ENCODE results near the gene ATP11C. TPM values are rescaled to one million over a fixed set of nuclear protein-coding genes. Genes with fewer than 3 reads are reported as not detected.

ATP11C gene
- total RNA-seq, 1 donor from 2014 or later = 78.1 TPM

DNA sequence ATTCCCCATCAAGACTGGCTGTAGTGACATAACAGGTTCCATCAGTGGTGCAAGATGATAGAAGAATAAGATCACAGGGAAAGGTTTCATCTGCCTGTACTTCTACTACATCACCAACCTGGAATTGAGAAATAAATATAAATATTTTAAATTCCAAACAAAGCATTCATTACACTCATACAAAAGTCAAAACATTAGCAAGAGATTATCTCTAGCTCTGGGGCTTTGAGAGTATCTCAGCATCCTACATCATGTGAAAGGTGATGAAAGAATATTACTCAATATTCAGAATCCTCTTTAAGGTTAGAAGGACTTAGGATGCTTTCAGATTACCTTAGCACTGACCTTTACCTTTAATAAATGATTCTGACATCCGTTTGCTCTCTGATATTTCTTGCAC lies 128.4 kb downstream of the ATP11C start:
- DNase-seq (ENCODE audit: low read depth in 2 of 2) = no peak

DNA sequence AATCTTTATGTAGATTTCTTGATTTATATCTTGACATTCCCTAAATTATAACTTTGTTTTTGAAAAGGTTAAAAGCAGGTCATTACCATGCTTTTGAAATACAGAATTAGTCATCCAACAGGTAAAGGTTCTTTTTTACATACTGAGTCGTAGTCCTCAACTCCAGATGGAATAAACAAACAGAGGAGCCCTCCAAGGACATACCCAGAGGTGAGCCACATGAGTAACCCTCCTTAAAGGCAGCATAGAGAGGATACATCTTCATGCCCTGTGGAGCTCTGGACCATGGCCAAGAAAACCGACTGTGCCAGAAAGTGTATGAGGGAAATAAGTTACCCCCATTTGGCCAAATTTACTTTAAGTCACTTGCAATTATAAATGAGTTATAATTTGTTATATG lies 129.6 kb downstream of the ATP11C start:
- no peak for DNase-seq (ENCODE audit: low read depth in 2 of 2)

- DNase-seq (ENCODE audit: low read depth in 2 of 2) = no peak
Measured at GRCh38 chrX:139802048-139802447, 130.8 kb downstream of the ATP11C start.

DNA sequence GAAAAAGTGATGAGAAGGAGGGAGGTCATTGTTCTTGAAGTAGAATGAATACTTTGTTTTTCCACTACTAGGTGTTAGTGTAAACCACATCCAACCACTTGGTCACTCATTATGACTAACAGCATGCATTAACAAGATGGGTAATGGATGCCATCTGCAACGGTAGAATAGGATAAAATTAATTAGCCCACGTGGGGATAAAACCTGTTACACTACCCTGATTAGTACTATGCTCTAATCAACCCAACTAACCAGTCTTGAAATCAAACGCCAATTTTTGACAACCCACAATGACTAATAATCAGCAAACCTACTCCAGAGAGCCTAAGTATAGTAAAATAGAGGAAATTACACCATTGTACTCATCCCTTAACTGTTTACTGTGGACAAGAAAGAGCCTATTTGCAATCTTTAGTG lies 131.4 kb downstream of the ATP11C start:
- DNase-seq (ENCODE audit: low read depth in 2 of 2) = no peak

DNA sequence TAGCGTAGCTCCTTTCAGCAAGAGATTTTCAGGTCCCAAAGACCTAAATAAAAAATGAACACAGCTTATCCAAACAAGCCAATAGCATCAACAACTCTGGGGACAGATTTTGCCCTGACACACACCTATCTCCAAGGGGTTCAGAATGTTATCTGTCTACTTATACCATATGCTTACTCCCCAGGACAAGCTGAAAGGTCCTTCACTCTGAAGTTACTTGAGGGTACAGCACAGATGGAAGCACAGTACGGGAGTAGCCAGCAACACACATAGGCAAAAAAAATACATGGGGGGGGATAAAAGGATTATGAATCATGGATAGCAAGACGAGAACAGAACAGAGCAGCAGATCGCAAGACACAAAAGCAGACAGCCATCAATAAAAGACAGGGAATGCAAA lies 134.2 kb downstream of the ATP11C start:
- DNase-seq (ENCODE audit: low read depth in 2 of 2) = no peak

- no peak for DNase-seq (ENCODE audit: low read depth in 2 of 2)
Measured at GRCh38 chrX:139795196-139795595, 137.7 kb downstream of the ATP11C start.

GRCh38 chrX:139787601-139788000 lies 145.3 kb downstream of the ATP11C start:
- no peak for DNase-seq (ENCODE audit: low read depth in 2 of 2)

GRCh38 chrX:139784807-139785206 lies 148.0 kb downstream of the ATP11C start:
- no peak for DNase-seq (ENCODE audit: low read depth in 2 of 2)

GRCh38 chrX:139783959-139784358 lies 148.9 kb downstream of the ATP11C start:
- no peak for DNase-seq (ENCODE audit: low read depth in 2 of 2)

DNA sequence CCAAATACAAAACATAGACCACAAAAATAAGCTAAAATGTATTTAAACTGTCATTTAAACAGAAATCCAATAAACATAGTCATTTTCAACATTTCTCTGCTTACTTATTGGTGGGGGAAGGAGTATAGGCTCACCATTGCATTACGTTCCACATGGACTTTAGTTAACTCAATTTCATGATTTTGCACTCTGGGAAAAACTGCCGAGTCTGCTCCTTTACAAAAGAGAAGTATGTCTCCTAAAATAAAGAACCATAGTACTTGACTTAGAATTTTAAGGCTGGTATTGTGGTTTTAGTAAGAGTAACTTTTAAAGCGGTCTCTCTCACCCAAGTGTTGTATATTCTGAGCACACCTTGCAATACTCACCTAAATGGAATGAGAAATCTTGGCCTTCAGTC lies 149.8 kb downstream of the ATP11C start:
- DNase-seq (ENCODE audit: low read depth in 2 of 2) = no peak

GRCh38 chrX:139776599-139776998 lies 156.3 kb downstream of the ATP11C start:
- no peak for DNase-seq (ENCODE audit: low read depth in 2 of 2)

GRCh38 chrX:139770366-139770765 lies 162.5 kb downstream of the ATP11C start:
- no peak for DNase-seq (ENCODE audit: low read depth in 2 of 2)

GRCh38 chrX:139766545-139766983 lies 166.3 kb downstream of the ATP11C start:
- DNase-seq (ENCODE audit: low read depth in 2 of 2) = no peak

- DNase-seq (ENCODE audit: low read depth in 2 of 2) = peak in 1 of 2 donors; percentile 0
Measured at GRCh38 chrX:139762400-139763183, 170.3 kb downstream of the ATP11C start.

- DNase-seq (ENCODE audit: low read depth in 2 of 2) = peak in 1 of 2 donors; percentile 30
Measured at GRCh38 chrX:139759637-139760036, 173.2 kb downstream of the ATP11C start.

DNA sequence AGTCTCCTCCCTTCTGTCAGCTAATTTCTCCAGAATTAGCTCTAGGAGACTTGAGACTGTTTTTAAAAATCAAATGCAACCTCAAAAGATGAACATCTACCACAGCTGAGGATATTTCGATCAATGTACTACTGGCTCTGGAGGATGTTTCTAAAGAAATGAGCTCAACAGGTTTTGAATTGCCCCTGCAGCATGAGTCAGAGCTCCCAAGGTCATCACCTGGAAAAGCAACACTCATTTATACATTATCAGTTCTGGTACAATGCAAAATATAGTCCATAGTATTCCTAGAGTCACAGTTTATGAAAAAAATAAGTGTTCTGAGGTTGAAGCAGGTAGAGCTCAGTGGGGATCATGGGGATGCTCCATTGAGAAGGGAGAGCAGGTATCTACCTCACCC lies 174.0 kb downstream of the ATP11C start:
- peak in 1 of 2 donors; percentile 7 for DNase-seq (ENCODE audit: low read depth in 2 of 2)

DNA sequence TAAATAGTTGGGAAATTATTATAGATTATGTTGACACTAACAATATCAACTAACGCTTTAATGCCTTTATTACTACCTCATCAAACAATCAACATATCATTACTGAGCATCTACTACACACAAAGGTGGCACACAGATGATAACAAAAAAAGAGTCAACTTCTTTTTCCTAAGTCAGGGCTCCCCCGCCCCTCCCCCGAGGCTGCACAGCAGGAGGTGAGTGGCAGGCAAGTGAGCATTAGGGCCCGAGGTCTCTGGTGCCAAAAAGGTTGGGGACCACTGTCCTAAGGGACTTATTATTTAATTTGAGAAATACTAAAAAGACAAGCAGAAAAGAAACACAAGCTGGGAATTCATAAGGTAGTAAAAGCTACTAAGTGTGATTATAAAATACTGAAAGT lies 174.6 kb downstream of the ATP11C start:
- DNase-seq (ENCODE audit: low read depth in 2 of 2) = no peak

GRCh38 chrX:139751053-139751452 lies 181.8 kb downstream of the ATP11C start:
- no peak for DNase-seq (ENCODE audit: low read depth in 2 of 2)

DNA sequence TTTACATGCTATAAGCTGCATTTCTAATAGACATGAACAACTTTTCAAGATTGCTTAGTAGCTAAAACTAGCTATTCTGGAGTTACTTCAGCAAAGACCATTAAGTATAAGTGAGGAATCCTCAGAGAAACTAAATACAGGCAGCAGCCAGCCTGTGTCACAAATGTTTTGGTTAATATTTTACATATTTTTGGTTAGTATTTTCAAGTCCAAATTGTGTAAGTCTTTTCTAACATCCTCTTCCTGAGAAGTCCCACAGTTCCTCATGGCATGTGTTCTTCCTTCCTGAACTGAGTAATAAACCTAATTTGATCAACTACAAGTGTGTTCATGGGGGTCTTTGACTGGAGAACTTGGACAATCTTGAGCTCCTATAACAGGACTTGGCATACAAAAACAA lies 182.5 kb downstream of the ATP11C start:
- DNase-seq (ENCODE audit: low read depth in 2 of 2) = no peak

DNA sequence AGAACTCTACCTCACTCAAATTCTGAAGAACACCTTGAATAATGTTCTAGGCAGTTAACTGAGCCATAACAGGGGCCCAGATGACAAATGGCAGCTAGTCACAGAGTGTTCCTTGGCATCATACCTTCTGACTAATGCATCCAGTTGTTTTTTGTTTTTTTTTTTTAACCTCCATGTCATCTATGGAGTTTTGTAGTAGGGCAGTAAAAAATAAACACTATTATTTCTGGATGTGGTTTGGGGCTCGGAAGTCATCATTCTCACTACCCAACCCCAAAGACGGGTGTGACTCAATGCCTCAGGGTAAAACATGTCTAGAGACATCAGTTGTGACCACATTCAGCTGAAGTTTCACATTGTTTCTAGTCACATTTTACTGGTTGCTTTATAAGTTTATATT lies 193.7 kb downstream of the ATP11C start:
- peak in 1 of 2 donors; percentile 56 for DNase-seq (ENCODE audit: low read depth in 2 of 2)

DNA sequence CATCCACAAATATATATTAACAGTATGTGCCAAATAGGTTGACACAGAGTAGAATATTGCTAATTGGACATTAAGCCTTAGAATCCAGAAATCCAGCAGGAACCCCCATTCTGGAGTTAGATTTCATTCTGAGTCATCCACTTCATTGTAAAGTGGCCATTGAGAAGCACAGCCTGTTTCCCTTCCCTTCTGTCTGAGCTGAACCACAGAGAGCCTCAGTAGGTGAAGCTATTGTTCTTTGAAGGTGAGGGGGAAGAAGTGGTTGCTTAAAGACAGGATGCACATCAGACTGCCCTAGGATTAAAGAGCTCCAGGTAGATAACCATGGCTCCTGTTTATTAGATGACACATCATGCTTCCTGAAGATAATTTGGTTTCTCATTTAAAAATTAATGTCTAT lies 194.3 kb downstream of the ATP11C start:
- DNase-seq (ENCODE audit: low read depth in 2 of 2) = peak in 1 of 2 donors; percentile 60

DNA sequence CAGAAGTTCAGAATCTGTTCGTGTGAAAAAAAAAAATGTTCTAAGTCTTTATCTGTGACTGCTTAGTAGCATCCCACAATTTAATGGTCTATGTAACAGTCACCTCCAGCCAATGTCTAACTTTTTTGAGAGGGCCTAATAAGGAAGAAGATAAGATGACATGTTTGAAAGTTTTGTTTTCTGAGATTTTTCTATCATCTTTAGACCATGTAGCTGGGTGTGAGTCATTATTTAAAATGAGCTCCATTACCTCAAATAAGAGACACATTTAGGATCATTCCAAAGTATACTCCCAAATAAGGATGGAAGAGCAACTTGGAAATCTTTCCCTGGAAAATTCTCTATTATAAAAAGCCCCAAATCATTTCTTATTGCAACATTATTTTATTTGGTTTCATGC lies 196.7 kb downstream of the ATP11C start:
- no peak for DNase-seq (ENCODE audit: low read depth in 2 of 2)

DNA sequence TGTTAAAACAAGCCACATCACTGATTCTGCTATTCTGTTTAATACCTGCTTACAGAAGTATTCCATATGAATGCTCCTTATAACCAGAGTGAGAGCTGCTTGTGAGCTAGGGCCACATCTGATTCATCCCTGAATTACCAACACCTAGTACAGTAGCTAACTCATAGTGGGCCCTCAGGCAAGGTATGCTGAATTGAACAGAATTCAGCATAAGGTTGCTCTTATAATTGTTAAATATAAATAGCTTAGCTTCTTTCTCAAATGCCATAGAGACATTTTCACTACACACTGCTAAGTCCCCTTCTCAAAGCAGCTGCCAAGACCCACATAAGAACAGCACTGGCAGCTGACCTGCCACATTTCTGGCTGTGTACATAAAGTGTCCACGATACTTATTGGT lies 197.9 kb downstream of the ATP11C start:
- DNase-seq (ENCODE audit: low read depth in 2 of 2) = no peak

- DNase-seq (ENCODE audit: low read depth in 2 of 2) = no peak
Measured at GRCh38 chrX:139725720-139726119, 207.1 kb downstream of the ATP11C start.

Measured in dermis microvascular lymphatic vessel endothelial cell (primary cell).